Astrocyte (in vitro differentiated cells and primary cell): Measurements from ENCODE around the gene KDM5B.

Experiments used
- EZH2 ChIP-seq: IDR thresholded peaks from 2 replicates; pipeline ENCODE4 v1.6.1; 2012; ENCODE audit warnings: mild to moderate bottlenecking, low read length, inconsistent platforms; ENCODE audit not compliant: insufficient read depth
- TF ChIP-seq, protein P1 (sequence below): IDR thresholded peaks from 2 replicates; pipeline ENCODE4 v1.5.1; 2011; ENCODE audit warnings: low read depth, mild to moderate bottlenecking, inconsistent platforms, low read length, moderate library complexity; ENCODE audit not compliant: insufficient read depth

- TF ChIP-seq, protein P1, sequence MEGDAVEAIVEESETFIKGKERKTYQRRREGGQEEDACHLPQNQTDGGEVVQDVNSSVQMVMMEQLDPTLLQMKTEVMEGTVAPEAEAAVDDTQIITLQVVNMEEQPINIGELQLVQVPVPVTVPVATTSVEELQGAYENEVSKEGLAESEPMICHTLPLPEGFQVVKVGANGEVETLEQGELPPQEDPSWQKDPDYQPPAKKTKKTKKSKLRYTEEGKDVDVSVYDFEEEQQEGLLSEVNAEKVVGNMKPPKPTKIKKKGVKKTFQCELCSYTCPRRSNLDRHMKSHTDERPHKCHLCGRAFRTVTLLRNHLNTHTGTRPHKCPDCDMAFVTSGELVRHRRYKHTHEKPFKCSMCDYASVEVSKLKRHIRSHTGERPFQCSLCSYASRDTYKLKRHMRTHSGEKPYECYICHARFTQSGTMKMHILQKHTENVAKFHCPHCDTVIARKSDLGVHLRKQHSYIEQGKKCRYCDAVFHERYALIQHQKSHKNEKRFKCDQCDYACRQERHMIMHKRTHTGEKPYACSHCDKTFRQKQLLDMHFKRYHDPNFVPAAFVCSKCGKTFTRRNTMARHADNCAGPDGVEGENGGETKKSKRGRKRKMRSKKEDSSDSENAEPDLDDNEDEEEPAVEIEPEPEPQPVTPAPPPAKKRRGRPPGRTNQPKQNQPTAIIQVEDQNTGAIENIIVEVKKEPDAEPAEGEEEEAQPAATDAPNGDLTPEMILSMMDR, result no peak
- TF ChIP-seq EZH2, result no peak
Observed at GRCh38 chr1:202713110-202713509, 95.1 kb downstream of the KDM5B start.
